ENCODE data around the gene C10orf62.

DNA sequence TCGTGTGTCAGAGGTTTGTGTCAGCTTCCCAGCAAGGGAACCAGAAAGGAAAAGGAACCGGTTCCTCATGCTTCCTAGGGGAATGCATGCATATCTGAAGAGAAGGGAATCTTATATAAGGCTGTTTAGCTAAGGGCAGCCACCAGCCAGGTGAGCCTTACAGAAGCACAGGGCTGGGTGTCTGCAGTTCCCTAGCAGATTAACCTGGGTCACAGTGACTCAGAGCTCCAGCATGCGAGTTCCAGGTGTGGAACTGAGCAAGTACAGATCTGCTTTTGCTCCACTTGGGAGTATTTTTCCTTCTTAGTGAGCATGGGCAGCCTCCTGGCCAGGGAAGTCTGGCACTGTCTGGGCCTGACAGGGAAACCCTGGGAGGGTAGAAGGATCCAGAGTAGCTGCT lies 17.9 kb upstream of the C10orf62 start:
- TF ChIP-seq POLR2AphosphoS5 (IDR thresholded peaks at IDR 0.05; ENCODE audit: low read depth, low read length) (no peak), HDAC2 (IDR thresholded peaks at IDR 0.05; ENCODE audit: borderline replicate concordance in 1 of 2, low read depth in 2 of 2, low read length in 2 of 2) (no peak), POLR2A (IDR thresholded peaks at IDR 0.05; ENCODE audit: control extremely low read depth in 1 of 2, low read depth in 2 of 2, low read length in 2 of 2) (no peak), EZH2 (IDR thresholded peaks at IDR 0.05; ENCODE audit: low read depth, low read length, severe bottlenecking) (no peak), CHD2 (IDR thresholded peaks at IDR 0.05; ENCODE audit: low read length) (no peak), MAX (IDR thresholded peaks at IDR 0.05) (no peak), TBP (IDR thresholded peaks at IDR 0.05; ENCODE audit: low read depth, low read length) (no peak), SIRT6 (IDR thresholded peaks at IDR 0.05; ENCODE audit: low read length) (no peak)
- TF ChIP-seq, protein P1, sequence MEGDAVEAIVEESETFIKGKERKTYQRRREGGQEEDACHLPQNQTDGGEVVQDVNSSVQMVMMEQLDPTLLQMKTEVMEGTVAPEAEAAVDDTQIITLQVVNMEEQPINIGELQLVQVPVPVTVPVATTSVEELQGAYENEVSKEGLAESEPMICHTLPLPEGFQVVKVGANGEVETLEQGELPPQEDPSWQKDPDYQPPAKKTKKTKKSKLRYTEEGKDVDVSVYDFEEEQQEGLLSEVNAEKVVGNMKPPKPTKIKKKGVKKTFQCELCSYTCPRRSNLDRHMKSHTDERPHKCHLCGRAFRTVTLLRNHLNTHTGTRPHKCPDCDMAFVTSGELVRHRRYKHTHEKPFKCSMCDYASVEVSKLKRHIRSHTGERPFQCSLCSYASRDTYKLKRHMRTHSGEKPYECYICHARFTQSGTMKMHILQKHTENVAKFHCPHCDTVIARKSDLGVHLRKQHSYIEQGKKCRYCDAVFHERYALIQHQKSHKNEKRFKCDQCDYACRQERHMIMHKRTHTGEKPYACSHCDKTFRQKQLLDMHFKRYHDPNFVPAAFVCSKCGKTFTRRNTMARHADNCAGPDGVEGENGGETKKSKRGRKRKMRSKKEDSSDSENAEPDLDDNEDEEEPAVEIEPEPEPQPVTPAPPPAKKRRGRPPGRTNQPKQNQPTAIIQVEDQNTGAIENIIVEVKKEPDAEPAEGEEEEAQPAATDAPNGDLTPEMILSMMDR (IDR thresholded peaks at IDR 0.05; ENCODE audit: control extremely low read depth in 1 of 3, insufficient read depth in 1 of 3, low read depth in 1 of 3, low read length in 3 of 3) = no peak
